HG03159 (cell line): ENCODE results near the gene COMMD1.
A peak's percentile ranks its signal among the peaks of the same experiment; 100 is the strongest.
"Not testable (repeated sequence)": the region's sequence is repeated elsewhere in the genome, so short reads cannot be mapped to it uniquely, and the experiment has no call there.

Source experiments
- ATAC-seq: cut with Tn5 transposase; IDR thresholded peaks from one replicate; pipeline ENCODE4 v1.9.1; 2021; ENCODE audit warnings: mild to moderate bottlenecking, moderate library complexity; ENCODE audit not compliant: unreplicated experiment

COMMD1 gene

GRCh38 chr2:61962095-61962984, 56.9 kb downstream of the COMMD1 start:
- ATAC-seq, result no peak

DNA sequence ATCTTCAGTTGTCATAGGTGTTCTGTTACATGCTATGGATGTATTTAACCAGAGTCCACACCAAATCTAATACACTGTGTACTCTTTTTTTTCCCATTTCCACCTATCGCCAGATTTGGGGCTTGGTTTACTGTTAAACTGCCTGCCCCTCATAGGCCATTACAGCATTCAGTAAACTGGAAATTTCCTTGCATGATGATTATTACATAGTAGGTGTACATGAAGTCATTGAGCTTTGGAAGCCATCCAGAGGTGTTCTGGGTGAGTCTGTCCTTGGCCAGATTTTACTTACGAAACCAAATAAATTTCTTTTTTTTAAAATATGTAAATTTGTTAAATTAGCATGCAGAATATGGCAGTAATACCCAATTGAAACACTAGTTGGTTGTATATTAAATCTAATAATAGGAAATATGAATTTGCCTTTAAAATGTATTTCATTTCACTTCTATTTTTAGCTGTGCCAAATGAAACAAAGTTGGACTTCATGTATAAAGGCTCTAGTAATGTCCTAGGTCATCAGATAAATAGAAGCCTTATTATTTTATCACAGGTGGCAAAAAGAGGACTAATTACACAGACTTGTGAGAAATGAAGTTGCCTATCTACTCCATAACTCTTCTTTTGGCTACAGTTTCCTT, 60.7 kb downstream of the COMMD1 start:
- no peak for ATAC-seq

DNA sequence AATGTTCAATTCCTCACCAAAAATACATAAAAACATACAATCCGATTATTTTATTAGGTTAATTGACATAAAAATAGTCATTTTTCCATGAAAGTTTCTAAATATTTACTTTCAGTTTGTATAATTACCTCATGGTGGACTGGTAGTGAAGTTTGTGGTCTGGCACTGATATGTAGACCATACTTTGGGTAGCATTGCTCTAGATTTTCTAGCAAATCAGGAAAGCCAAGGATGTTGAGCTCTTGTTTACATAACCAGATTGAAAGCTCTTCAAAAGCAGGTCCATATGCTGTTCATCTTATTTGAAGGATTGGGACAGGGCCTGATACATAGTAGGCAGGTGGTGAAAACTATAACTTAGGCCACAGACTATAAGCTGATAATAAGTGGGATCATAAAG, 61.8 kb downstream of the COMMD1 start:
- ATAC-seq, result no peak

GRCh38 chr2:61969376-61969775, 63.9 kb downstream of the COMMD1 start:
- ATAC-seq, result no peak

- no peak for ATAC-seq
Observed at GRCh38 chr2:61970807-61971556, 65.5 kb downstream of the COMMD1 start.

DNA sequence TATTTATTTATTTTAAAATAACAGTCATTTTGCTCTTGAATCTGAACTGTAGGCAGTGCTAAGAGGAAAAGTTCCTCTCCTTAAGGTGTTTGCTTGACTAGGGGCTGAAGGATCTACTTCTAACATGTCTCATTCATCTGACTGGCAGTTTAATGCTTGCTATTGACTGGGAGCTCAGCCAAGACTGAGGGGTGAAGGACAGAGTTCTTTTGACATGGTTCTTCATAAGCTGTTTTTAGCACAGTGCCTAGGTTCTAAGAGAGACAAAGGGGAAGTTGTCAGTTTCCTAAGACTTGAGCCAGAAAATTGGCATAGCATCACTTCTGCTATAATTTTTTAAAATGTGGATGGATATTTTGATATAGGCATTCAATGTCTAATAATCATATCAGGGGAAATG, 73.0 kb downstream of the COMMD1 start:
- ATAC-seq, result no peak

- ATAC-seq, result no peak
Observed at GRCh38 chr2:61980758-61981157, 75.3 kb downstream of the COMMD1 start.

DNA sequence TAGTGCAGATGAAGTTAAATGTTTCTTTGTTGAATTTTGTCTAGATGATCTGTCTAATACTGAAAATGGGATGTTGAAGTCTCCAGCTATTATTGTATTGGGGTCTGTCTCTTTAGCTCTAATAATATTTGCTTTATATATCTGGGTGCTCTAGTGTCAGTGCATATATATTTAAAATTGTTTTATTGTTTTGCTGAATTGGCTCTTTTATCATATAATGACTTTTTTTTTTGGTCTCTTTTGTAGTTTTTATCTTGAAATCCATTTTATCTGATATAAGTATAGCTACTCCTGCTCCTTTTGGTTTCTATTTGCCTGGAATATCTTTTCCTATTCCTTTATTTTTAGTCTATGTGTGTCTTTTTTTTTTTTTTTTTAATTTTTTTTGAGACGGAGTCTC, 79.2 kb downstream of the COMMD1 start:
- ATAC-seq, result no peak

GRCh38 chr2:61988462-61989366, 83.2 kb downstream of the COMMD1 start:
- no peak for ATAC-seq

DNA sequence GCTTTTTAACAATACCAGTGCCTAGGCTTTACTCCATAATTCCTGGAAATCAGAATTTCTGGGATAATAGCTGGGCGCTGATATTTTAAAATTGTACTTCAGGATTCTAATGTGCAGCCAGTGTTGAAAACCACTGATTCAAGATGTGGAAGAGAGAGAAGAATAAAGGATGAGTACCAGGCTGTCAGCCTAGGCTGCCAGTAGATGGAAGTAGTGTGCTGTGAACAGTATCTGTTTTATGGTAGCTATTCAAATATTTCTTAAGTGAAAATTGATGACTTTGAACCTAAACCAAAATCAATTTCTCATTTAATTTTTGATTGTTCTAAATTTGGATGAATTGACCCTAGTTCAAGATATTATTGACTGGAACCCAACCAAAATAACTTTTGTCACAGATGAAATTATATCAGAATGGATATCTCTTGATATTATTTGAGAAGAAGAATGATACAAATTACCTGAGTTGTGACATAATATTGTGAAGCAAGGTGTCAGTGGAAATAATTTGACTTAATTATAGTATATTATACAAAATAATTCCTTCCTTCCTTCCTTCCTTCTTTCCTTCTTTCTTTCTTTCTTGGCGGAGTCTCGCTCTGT, 88.0 kb downstream of the COMMD1 start:
- ATAC-seq, result no peak

GRCh38 chr2:61994531-61994930, 89.1 kb downstream of the COMMD1 start:
- no peak for ATAC-seq

GRCh38 chr2:61995065-61995464, 89.6 kb downstream of the COMMD1 start:
- ATAC-seq, result no peak

DNA sequence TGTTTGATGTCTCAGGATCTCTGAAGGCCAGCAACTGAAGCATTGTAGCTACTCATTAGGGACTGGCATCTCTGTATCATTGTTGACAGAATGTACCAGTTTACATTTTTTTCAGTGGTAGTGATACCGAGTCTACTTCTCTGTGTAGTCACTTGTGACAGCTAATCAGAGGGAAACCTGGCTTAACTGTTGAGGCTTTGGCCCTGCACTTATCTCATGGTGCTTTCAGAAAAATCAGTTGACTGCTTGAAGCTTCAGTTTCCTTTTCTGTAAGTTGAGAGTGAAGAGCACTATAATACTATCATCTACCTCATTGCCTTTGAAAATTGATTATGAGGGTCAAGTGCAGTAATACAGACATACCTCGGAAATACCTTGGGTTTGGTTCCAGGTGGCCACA, 90.0 kb downstream of the COMMD1 start:
- peak; percentile 74 for ATAC-seq

GRCh38 chr2:61998426-61998825, 93.0 kb downstream of the COMMD1 start:
- no peak for ATAC-seq

- no peak for ATAC-seq
Observed at GRCh38 chr2:62000538-62000937, 95.1 kb downstream of the COMMD1 start.

GRCh38 chr2:62001431-62001830, 96.0 kb downstream of the COMMD1 start:
- ATAC-seq, result no peak

- ATAC-seq, result not testable (repeated sequence)
Observed at GRCh38 chr2:62004428-62004827, 99.0 kb downstream of the COMMD1 start.

- ATAC-seq, result no peak
Observed at GRCh38 chr2:62007555-62007954, 102.1 kb downstream of the COMMD1 start.

GRCh38 chr2:62010632-62011256, 105.3 kb downstream of the COMMD1 start:
- no peak for ATAC-seq

DNA sequence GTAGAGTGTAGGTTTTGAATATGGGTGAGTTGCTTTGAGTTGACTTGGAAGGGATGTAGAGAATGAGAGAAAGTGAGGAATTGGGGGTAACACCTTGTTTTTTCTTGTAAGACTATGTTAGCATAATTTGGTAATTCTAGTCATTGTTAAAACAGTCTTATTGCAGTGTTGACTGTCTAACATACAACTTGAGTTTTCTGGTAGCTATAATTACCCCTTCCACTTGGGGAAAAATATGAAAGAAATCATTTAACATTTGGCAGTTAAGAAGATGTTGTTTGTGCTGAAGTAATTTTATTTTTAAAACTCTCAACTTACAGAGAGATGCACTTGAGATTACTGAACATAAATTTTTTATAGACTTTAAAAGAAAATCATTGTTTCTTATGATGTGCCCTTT, 108.2 kb downstream of the COMMD1 start:
- no peak for ATAC-seq
